ENCODE data around the gene SPTLC2. TPM values are rescaled to one million over a fixed set of nuclear protein-coding genes. Genes with fewer than 3 reads are reported as not detected.

The SPTLC2 gene
- total RNA-seq, 3 donors from 2014 or later (not counting 1 experiment from before 2014, with no cell fraction given): 35.2 to 58.6 (median 50.4) TPM

- H3K27me3 Mint-ChIP-seq (ENCODE audit: low read depth in 2 of 2): peaks cover 0 to 6% of the 10 kb centered on the region in 2 donors
- no peaks in the 10 kb centered on the region for H3K9me3 ChIP-seq (ENCODE audit: control insufficient read depth, insufficient read depth, low read length)
- no peak overlapping the region for H3K4me3 Mint-ChIP-seq
- no peaks in the 10 kb centered on the region for H3K9me3 Mint-ChIP-seq
- 95% methylated on average over 13 of the region's 15 CpGs for WGBS (ENCODE audit: insufficient coverage)
- H3K27me3 ChIP-seq (ENCODE audit: control insufficient read depth, insufficient read depth, low read length): no peaks in the 10 kb centered on the region
- no peaks in the 10 kb centered on the region for H3K36me3 ChIP-seq (ENCODE audit: control insufficient read depth, insufficient read depth, low read length)
- DNase-seq (no peak), ATAC-seq (no peak)
- no peak overlapping the region for H3K4me3 ChIP-seq (ENCODE audit: low read length)
- TF ChIP-seq CTCF (IDR thresholded peaks at IDR 0.05): no peak
- H3K4me1 ChIP-seq (ENCODE audit: control insufficient read depth, insufficient read depth, low read length): peaks cover 17% of the 10 kb centered on the region
- no peak overlapping the region for H3K27ac ChIP-seq (ENCODE audit: low read length)
- no peak overlapping the region for H3K27ac Mint-ChIP-seq
- H3K36me3 Mint-ChIP-seq: no peaks in the 10 kb centered on the region
- peaks cover 14 to 16% of the 10 kb centered on the region in 2 donors for H3K4me1 Mint-ChIP-seq
- intact Hi-C loops (cut with micrococcal nuclease): no loop called here
Measured at GRCh38 chr14:77645520-77646230, 29.2 kb upstream of the SPTLC2 start.

DNA sequence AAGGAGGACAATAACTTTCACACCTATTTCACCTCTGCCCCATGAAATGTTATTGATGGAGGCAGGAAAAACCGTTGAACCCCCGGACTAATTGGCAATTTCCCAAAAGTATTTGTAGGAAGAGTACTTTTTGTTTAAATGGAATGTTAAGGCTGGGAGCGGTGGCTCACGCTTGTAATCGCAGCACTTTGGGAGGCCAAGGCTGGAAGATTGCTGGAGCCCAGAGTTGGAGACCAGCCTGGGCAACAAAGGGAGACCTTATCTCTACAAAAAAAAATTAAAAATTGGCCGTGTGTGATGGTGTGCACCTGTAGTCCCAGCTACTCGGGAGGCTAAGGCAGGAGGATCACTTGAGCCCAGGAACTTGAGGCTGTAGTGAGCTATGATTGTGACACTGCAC is 26.0 kb upstream of the SPTLC2 start:
- Mint-ChIP-seq H3K27ac (peak overlapping the region; percentile 81 to 95), H3K4me3 (peak overlapping the region; percentile 90), H3K4me1 (peaks cover 14 to 16% of the 10 kb centered on the region in 2 donors), H3K27me3 (ENCODE audit: low read depth in 2 of 2) (no peaks in the 10 kb centered on the region), H3K36me3 (no peaks in the 10 kb centered on the region), H3K9me3 (no peaks in the 10 kb centered on the region)
- Histone ChIP-seq H3K27ac (ENCODE audit: low read length) (peak overlapping the region; percentile 82), H3K9me3 (ENCODE audit: control insufficient read depth, insufficient read depth, low read length) (no peaks in the 10 kb centered on the region), H3K36me3 (ENCODE audit: control insufficient read depth, insufficient read depth, low read length) (no peaks in the 10 kb centered on the region), H3K4me3 (ENCODE audit: low read length) (peak overlapping the region; percentile 66), H3K4me1 (ENCODE audit: control insufficient read depth, insufficient read depth, low read length) (peaks cover 17% of the 10 kb centered on the region), H3K27me3 (ENCODE audit: control insufficient read depth, insufficient read depth, low read length) (no peaks in the 10 kb centered on the region)
- DNase-seq (no peak), ATAC-seq (no peak)
- 79% methylated on average over 7 of the region's 7 CpGs for WGBS (ENCODE audit: insufficient coverage)
- intact Hi-C loops (cut with micrococcal nuclease): no loop called here
- no peak for TF ChIP-seq CTCF (IDR thresholded peaks at IDR 0.05)

GRCh38 chr14:77641534-77642341 is 25.3 kb upstream of the SPTLC2 start:
- Histone ChIP-seq H3K27ac (ENCODE audit: low read length) (peak overlapping the region; percentile 82), H3K27me3 (ENCODE audit: control insufficient read depth, insufficient read depth, low read length) (no peaks in the 10 kb centered on the region), H3K36me3 (ENCODE audit: control insufficient read depth, insufficient read depth, low read length) (no peaks in the 10 kb centered on the region), H3K9me3 (ENCODE audit: control insufficient read depth, insufficient read depth, low read length) (no peaks in the 10 kb centered on the region), H3K4me3 (ENCODE audit: low read length) (peak overlapping the region; percentile 66), H3K4me1 (ENCODE audit: control insufficient read depth, insufficient read depth, low read length) (peaks cover 17% of the 10 kb centered on the region)
- intact Hi-C loops (cut with micrococcal nuclease): no loop called here
- Mint-ChIP-seq H3K27ac (peak overlapping the region; percentile 81 to 95), H3K4me3 (peak overlapping the region; percentile 90), H3K27me3 (ENCODE audit: low read depth in 2 of 2) (no peaks in the 10 kb centered on the region), H3K4me1 (peaks cover 14 to 16% of the 10 kb centered on the region in 2 donors), H3K36me3 (no peaks in the 10 kb centered on the region), H3K9me3 (no peaks in the 10 kb centered on the region)
- 9% methylated on average over 44 of the region's 47 CpGs for WGBS (ENCODE audit: insufficient coverage)
- no peak for TF ChIP-seq CTCF (IDR thresholded peaks at IDR 0.05)
- ATAC-seq: peak; percentile 66 to 86 (median 86)
- DNase-seq: peak; percentile 60 to 78
